ENCODE data around the gene TBC1D14. TPM values are rescaled to one million over a fixed set of nuclear protein-coding genes. Genes with fewer than 3 reads are reported as not detected.

The TBC1D14 gene
- total and polyA plus RNA-seq, 9 of the 15 experiments (the other 6 are each of a cell fraction or from before 2014, with no cell fraction given), result 2.1 to 59.6 (median 44.8) TPM

DNA sequence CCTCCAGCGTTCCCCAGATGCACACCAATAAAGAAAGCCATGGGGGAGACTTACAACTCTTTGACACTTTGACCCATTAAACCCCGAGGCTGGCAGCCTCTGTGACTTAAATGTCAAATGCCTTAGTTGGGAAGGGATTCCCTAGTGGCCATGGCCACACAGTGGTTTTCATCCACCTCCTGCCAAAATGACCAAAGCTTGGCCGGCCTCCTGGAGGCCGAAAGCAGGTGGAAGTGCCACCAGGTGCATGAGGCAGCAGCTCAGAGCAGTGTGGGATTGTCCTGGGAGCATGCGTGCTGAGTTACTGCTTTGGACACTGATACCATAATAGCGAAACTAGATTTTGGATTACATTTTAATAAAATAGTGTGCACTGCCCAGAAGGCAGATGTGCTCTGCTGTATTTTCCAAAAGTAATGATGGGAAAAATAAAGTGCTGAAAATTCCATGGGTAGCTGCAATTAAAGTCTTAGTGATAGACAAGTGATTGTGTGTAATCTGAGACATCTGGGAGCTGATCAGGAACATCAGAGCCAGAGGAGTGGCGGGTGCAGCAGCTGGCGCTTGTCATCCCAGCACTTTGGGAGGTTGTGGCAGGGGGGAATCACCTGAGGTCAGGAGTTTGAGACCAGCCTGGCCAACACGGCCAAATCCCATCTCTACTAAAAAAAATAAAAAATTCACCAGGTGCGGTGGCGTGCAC lies 93.7 kb downstream of the TBC1D14 start:
- Histone ChIP-seq H3K79me2 (ENCODE audit: control insufficient read depth, insufficient read depth, low read length) (no peaks in the 10 kb centered on the region), H3K9ac (ENCODE audit: insufficient read depth in 1 of 2, low read depth in 2 of 2, low read length in 2 of 2) (no peak overlapping the region), H3K27ac (ENCODE audit: extremely low read depth, low read depth, low read length) (no peak overlapping the region), H3K9me3 (replicated peaks; ENCODE audit: control insufficient read depth, insufficient read depth, low read depth, low read length) (no peaks in the 10 kb centered on the region), H3K4me2 (ENCODE audit: insufficient read depth, low read length) (no peak overlapping the region), H4K20me1 (replicated peaks; ENCODE audit: control insufficient read depth, insufficient read depth, low read length) (0 out of 2 replicates have a peak, but pooled peaks cover 5% of the 10 kb centered on the region), H3K4me1 (replicated peaks in 1 of 2; ENCODE audit: control insufficient read depth in 2 of 2, insufficient read depth in 2 of 2, low read length in 2 of 2) (peaks cover 4 to 7% of the 10 kb centered on the region in 2 experiments; a peak in 3 of 5 replicates), H3K4me3 (no peak overlapping the region), H3K9me1 (ENCODE audit: control insufficient read depth, insufficient read depth, low read length) (no peaks in the 10 kb centered on the region), H2AFZ (ENCODE audit: low read depth, low read length) (no peak overlapping the region), H3K27me3 (ENCODE audit: control insufficient read depth in 2 of 2, insufficient read depth in 2 of 2, low read length in 2 of 2) (no peaks in the 10 kb centered on the region), H3K36me3 (ENCODE audit: control insufficient read depth, insufficient read depth, low read length) (peaks cover 94% of the 10 kb centered on the region)
- ChIA-PET CTCF (ENCODE audit: low intra/inter-chr PET ratio) (no interaction called here), POLR2A (interaction anchor here (0.8 kb wide), 1 partner anchor 15 kb away, joined by 3 read pairs; no protein-coding TSS in a partner anchor)
- no peak for DNase-seq (ENCODE audit: extremely low read depth in 1 of 4, low spot score in 3 of 4)
- intact Hi-C loops (cut with micrococcal nuclease), result no loop called here
- no TSS peak for BruUV-seq (replicated peaks)
- FAIRE-seq, result no peak
- in situ Hi-C loops (cut with MboI), result no loop called here
- 86% methylated on average over 11 of the region's 11 CpGs for WGBS (ENCODE audit: insufficient coverage, low coverage, missing lambda C conversion rate)
- ATAC-seq, result no peak
- TF ChIP-seq PTBP1 (IDR thresholded peaks at IDR 0.05; ENCODE audit: low read depth, low read length), result no peak
- TF ChIP-seq FOXM1 (IDR thresholded peaks at IDR 0.05; ENCODE audit: low read depth), result no peak
- TF ChIP-seq FOXM1 (CRISPR knock-in tag; IDR thresholded peaks at IDR 0.05; ENCODE audit: low read depth), result no peak
- TF ChIP-seq, protein P1, sequence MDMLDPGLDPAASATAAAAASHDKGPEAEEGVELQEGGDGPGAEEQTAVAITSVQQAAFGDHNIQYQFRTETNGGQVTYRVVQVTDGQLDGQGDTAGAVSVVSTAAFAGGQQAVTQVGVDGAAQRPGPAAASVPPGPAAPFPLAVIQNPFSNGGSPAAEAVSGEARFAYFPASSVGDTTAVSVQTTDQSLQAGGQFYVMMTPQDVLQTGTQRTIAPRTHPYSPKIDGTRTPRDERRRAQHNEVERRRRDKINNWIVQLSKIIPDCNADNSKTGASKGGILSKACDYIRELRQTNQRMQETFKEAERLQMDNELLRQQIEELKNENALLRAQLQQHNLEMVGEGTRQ (CRISPR knock-in tag; IDR thresholded peaks at IDR 0.05), result no peak
- TF ChIP-seq, protein P2, sequence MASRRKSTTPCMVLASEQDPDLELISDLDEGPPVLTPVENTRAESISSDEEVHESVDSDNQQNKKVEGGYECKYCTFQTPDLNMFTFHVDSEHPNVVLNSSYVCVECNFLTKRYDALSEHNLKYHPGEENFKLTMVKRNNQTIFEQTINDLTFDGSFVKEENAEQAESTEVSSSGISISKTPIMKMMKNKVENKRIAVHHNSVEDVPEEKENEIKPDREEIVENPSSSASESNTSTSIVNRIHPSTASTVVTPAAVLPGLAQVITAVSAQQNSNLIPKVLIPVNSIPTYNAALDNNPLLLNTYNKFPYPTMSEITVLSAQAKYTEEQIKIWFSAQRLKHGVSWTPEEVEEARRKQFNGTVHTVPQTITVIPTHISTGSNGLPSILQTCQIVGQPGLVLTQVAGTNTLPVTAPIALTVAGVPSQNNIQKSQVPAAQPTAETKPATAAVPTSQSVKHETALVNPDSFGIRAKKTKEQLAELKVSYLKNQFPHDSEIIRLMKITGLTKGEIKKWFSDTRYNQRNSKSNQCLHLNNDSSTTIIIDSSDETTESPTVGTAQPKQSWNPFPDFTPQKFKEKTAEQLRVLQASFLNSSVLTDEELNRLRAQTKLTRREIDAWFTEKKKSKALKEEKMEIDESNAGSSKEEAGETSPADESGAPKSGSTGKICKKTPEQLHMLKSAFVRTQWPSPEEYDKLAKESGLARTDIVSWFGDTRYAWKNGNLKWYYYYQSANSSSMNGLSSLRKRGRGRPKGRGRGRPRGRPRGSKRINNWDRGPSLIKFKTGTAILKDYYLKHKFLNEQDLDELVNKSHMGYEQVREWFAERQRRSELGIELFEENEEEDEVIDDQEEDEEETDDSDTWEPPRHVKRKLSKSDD (conservative IDR thresholded peaks at IDR 0.05; ENCODE audit: low read length), result no peak
- TF ChIP-seq ZZZ3 (IDR thresholded peaks at IDR 0.05), result no peak
- no peak for TF ChIP-seq ZNF584 (CRISPR knock-in tag; IDR thresholded peaks at IDR 0.05; ENCODE audit: low read depth)
- TF ChIP-seq ATF7 (IDR thresholded peaks at IDR 0.05), result no peak
- TF ChIP-seq, protein P3, sequence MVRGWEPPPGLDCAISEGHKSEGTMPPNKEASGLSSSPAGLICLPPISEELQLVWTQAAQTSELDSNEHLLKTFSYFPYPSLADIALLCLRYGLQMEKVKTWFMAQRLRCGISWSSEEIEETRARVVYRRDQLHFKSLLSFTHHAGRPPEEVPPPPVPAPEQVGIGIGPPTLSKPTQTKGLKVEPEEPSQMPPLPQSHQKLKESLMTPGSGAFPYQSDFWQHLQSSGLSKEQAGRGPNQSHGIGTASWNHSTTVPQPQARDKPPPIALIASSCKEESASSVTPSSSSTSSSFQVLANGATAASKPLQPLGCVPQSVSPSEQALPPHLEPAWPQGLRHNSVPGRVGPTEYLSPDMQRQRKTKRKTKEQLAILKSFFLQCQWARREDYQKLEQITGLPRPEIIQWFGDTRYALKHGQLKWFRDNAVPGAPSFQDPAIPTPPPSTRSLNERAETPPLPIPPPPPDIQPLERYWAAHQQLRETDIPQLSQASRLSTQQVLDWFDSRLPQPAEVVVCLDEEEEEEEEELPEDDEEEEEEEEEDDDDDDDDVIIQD (CRISPR knock-in tag; IDR thresholded peaks at IDR 0.05), result no peak
- no peak for TF ChIP-seq RBFOX2 (IDR thresholded peaks at IDR 0.05; ENCODE audit: low read depth, low read length)

All from K562 (cell line).